Measurements from ENCODE around the gene PXT1. TPM values are rescaled to one million over a fixed set of nuclear protein-coding genes. Genes with fewer than 3 reads are reported as not detected.

PXT1 gene
- total and polyA plus RNA-seq, 2 donors (not counting 1 experiment from before 2014, with no cell fraction given) = 0.52 TPM; not detected in 1

DNA sequence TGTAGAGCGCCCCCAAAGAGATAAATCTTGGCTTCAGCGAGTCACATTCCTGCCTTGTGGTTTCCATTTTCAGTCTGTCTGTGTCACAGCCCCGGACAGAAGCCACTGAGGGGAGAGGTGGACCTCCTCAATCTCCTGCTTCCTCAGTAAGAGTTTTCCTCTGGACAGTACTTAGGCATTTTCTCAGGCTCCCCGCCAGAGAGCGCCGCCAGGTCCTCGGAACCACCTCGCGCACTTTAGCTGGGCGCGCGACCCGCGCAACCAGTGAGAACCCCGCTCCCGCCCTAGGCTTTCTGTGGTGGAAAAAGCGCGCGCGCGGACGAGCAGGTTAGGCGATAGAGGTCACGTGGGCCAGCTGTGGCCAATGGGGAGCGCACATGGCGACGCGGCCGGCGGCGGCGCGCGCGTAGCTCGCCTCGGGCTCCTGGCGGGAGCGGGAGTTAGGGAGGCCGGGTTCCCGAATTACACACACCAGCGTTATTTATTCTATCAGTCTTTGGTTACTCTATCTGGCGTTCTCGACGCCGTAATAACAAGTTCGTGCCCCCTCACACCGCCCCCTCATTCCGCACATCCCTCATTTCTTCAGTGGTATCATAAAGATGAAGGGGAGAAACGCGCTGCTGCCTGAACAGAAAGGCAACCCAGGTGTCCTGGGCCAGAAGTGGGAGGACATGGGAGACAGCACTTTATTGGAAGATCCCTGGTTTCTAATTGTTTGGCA, 19.4 kb downstream of the PXT1 start:
- CTCF ChIA-PET = interaction anchor here (0.6 to 3.8 kb wide), 19 partner anchors 16 to 428 kb away, joined by 3 to 29 read pairs (median 4); partner anchors contain the start of gene SRSF3
- Mint-ChIP-seq H3K4me1 (peaks cover 17% of the 10 kb centered on the region), H3K9me3 (ENCODE audit: insufficient read depth) (no peaks in the 10 kb centered on the region), H3K27ac (peak overlapping the region; percentile 94), H3K27me3 (no peaks in the 10 kb centered on the region), H3K4me3 (peak overlapping the region; percentile 97)
- under 1% methylated on average over 40 of the region's 51 CpGs for WGBS (ENCODE audit: insufficient coverage)
- peak overlapping the region; percentile 81 for H3K4me2 ChIP-seq (replicated peaks; ENCODE audit: low read depth, low read length, poor library complexity, severe bottlenecking)
- TF ChIP-seq, protein P1, sequence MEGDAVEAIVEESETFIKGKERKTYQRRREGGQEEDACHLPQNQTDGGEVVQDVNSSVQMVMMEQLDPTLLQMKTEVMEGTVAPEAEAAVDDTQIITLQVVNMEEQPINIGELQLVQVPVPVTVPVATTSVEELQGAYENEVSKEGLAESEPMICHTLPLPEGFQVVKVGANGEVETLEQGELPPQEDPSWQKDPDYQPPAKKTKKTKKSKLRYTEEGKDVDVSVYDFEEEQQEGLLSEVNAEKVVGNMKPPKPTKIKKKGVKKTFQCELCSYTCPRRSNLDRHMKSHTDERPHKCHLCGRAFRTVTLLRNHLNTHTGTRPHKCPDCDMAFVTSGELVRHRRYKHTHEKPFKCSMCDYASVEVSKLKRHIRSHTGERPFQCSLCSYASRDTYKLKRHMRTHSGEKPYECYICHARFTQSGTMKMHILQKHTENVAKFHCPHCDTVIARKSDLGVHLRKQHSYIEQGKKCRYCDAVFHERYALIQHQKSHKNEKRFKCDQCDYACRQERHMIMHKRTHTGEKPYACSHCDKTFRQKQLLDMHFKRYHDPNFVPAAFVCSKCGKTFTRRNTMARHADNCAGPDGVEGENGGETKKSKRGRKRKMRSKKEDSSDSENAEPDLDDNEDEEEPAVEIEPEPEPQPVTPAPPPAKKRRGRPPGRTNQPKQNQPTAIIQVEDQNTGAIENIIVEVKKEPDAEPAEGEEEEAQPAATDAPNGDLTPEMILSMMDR (IDR thresholded peaks at IDR 0.05) = peak; percentile 69
- no peak for TF ChIP-seq EZH2 (IDR thresholded peaks at IDR 0.05; ENCODE audit: borderline replicate concordance, insufficient read depth, low read depth, low read length, poor library complexity, severe bottlenecking)
- no peaks in the 10 kb centered on the region for H3K9me3 ChIP-seq (ENCODE audit: control extremely low read depth in 1 of 3, control insufficient read depth in 2 of 3, insufficient read depth in 1 of 3, low read length in 2 of 3)
- H3K4me3 ChIP-seq (ENCODE audit: control extremely low read depth in 1 of 5, extremely low read depth in 1 of 5, insufficient read depth in 1 of 5, low read depth in 2 of 5, low read length in 4 of 5) = peak overlapping the region; percentile 68 to 81 (median 76)
- POLR2A ChIA-PET = interaction anchor here (0.6 to 1.2 kb wide), 3 partner anchors 17 to 91 kb away, joined by 3 to 7 read pairs (median 6); partner anchors contain the start of gene KCTD20
- H3K27ac ChIP-seq (ENCODE audit: low read length in 2 of 2) = peak overlapping the region; percentile 57 to 68
- intact Hi-C loops (cut with micrococcal nuclease) = loop anchor here (1.0 to 10.0 kb wide), 8 partner anchors 19 to 432 kb away; partner anchors contain the start of genes KCTD20, PXT1, SRSF3 and STK38
- no peaks in the 10 kb centered on the region for H3K27me3 ChIP-seq (replicated peaks in 1 of 4; ENCODE audit: control extremely low read depth in 1 of 4, control insufficient read depth in 3 of 4, insufficient read depth in 4 of 4, low read length in 3 of 4)
- H3K36me3 ChIP-seq (replicated peaks in 1 of 2; ENCODE audit: control extremely low read depth in 1 of 2, control insufficient read depth in 1 of 2, extremely low read depth in 1 of 2, insufficient read depth in 2 of 2, low read length in 1 of 2) = no peaks in the 10 kb centered on the region
- H3K79me2 ChIP-seq (ENCODE audit: control insufficient read depth, insufficient read depth, low read length) = no peaks in the 10 kb centered on the region
- H2AFZ ChIP-seq (ENCODE audit: insufficient read depth, low read depth, low read length, poor library complexity, severe bottlenecking) = peak overlapping the region; percentile 98
- DNase-seq (peak; percentile 98), ATAC-seq (ENCODE audit: low read depth) (peak; percentile 96)
- H3K9ac ChIP-seq (ENCODE audit: low read length) = peak overlapping the region; percentile 74
- no peaks in the 10 kb centered on the region for H4K20me1 ChIP-seq (ENCODE audit: control insufficient read depth, insufficient read depth, low read length, poor library complexity, severe bottlenecking)
- H3K4me1 ChIP-seq (ENCODE audit: control insufficient read depth in 2 of 2, insufficient read depth in 2 of 2, low read length in 2 of 2) = peaks cover 9 to 14% of the 10 kb centered on the region in 2 donors

DNA sequence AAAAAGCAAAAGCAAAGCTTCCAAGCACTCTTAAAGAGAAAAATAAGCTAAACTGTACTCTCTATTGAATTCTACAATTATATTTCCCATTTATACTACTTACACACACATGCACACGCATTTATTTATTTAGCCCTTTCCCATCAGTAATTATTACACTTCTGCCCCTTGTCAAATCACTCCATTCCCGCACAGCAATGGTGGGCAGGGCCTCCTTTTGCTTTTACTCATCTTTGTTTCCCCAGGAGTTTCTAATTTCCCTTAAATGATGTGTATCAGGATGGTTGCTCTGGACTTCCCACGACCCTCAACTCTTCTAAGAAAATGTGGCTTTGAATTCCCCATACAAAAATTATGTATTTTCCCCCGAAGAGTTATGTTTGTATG, 19.9 kb downstream of the PXT1 start:
- H3K4me3 Mint-ChIP-seq = peak overlapping the region; percentile 97
- Histone ChIP-seq H4K20me1 (ENCODE audit: control insufficient read depth, insufficient read depth, low read length, poor library complexity, severe bottlenecking) (no peaks in the 10 kb centered on the region), H3K27ac (ENCODE audit: low read length in 2 of 2) (peak overlapping the region; percentile 57 to 68), H3K9me3 (ENCODE audit: control extremely low read depth in 1 of 3, control insufficient read depth in 2 of 3, insufficient read depth in 1 of 3, low read length in 2 of 3) (no peaks in the 10 kb centered on the region), H3K79me2 (ENCODE audit: control insufficient read depth, insufficient read depth, low read length) (no peaks in the 10 kb centered on the region), H3K27me3 (replicated peaks in 1 of 4; ENCODE audit: control extremely low read depth in 1 of 4, control insufficient read depth in 3 of 4, insufficient read depth in 4 of 4, low read length in 3 of 4) (no peaks in the 10 kb centered on the region), H3K4me2 (replicated peaks; ENCODE audit: low read depth, low read length, poor library complexity, severe bottlenecking) (peak overlapping the region; percentile 81), H3K4me3 (ENCODE audit: control extremely low read depth in 1 of 5, extremely low read depth in 1 of 5, insufficient read depth in 1 of 5, low read depth in 2 of 5, low read length in 4 of 5) (peak overlapping the region; percentile 63 to 81 (median 70)), H2AFZ (ENCODE audit: insufficient read depth, low read depth, low read length, poor library complexity, severe bottlenecking) (peak overlapping the region; percentile 98), H3K9ac (ENCODE audit: low read length) (peak overlapping the region; percentile 74), H3K4me1 (ENCODE audit: control insufficient read depth in 2 of 2, insufficient read depth in 2 of 2, low read length in 2 of 2) (peaks cover 9 to 14% of the 10 kb centered on the region in 2 donors), H3K36me3 (replicated peaks in 1 of 2; ENCODE audit: control extremely low read depth in 1 of 2, control insufficient read depth in 1 of 2, extremely low read depth in 1 of 2, insufficient read depth in 2 of 2, low read length in 1 of 2) (no peaks in the 10 kb centered on the region)
- WGBS (ENCODE audit: insufficient coverage) = 25% methylated on average over 2 of the region's 4 CpGs
- no peak for ATAC-seq (ENCODE audit: low read depth)
- no peaks in the 10 kb centered on the region for H3K27me3 Mint-ChIP-seq
- no peaks in the 10 kb centered on the region for H3K9me3 Mint-ChIP-seq (ENCODE audit: insufficient read depth)
- intact Hi-C loops (cut with micrococcal nuclease) = loop anchor here (1.0 to 10.0 kb wide), 8 partner anchors 20 to 432 kb away; partner anchors contain the start of genes KCTD20, PXT1, SRSF3 and STK38
- ChIA-PET POLR2A (interaction anchor here (0.6 to 1.2 kb wide), 2 partner anchors 21 to 92 kb away, joined by 3 to 6 read pairs; partner anchors contain the start of gene KCTD20), CTCF (interaction anchor here (0.6 to 3.8 kb wide), 15 partner anchors 17 to 429 kb away, joined by 3 to 29 read pairs (median 5); partner anchors contain the start of gene SRSF3)
- H3K27ac Mint-ChIP-seq = peak overlapping the region; percentile 94
- no peak for DNase-seq
- no peak for TF ChIP-seq EZH2 (IDR thresholded peaks at IDR 0.05; ENCODE audit: borderline replicate concordance, insufficient read depth, low read depth, low read length, poor library complexity, severe bottlenecking)
- TF ChIP-seq, protein P1 (IDR thresholded peaks at IDR 0.05) = no peak
- H3K4me1 Mint-ChIP-seq = peaks cover 17% of the 10 kb centered on the region
